Measurements from ENCODE around the gene GPR183.

- TF ChIP-seq GATA3 (IDR thresholded peaks at IDR 0.05; ENCODE audit: low read depth, low read length) (no peak), GATA2 (IDR thresholded peaks at IDR 0.05; ENCODE audit: low read depth, low read length) (no peak)
Measured at GRCh38 chr13:99323488-99323887, 16.3 kb upstream of the GPR183 start.
